ENCODE measurements around the gene OR4K5.
A peak's percentile ranks its signal among the peaks of the same experiment; 100 is the strongest.
"Not testable (repeated sequence)": the region's sequence is repeated elsewhere in the genome, so short reads cannot be mapped to it uniquely, and the experiment has no call there.

OR4K5 gene

GRCh38 chr14:19920021-19920657, at the start of gene OR4K5:
OR4K5 (plus strand) TSS chr14:19920607; CDS start chr14:19920607, 0 bp downstream.
- DNase-seq, result peak; percentile 76

- no peak for DNase-seq
These were observed 47.2 kb upstream of the OR4K5 start for GRCh38 chr14:19873178-19873577.

GRCh38 chr14:19874842-19875241, 45.6 kb upstream of the OR4K5 start, which contains the start of gene OR4K2:
OR4K2 (plus strand) TSS chr14:19875142; CDS start chr14:19876268, 1,126 bp downstream.
- no peak for DNase-seq

DNA sequence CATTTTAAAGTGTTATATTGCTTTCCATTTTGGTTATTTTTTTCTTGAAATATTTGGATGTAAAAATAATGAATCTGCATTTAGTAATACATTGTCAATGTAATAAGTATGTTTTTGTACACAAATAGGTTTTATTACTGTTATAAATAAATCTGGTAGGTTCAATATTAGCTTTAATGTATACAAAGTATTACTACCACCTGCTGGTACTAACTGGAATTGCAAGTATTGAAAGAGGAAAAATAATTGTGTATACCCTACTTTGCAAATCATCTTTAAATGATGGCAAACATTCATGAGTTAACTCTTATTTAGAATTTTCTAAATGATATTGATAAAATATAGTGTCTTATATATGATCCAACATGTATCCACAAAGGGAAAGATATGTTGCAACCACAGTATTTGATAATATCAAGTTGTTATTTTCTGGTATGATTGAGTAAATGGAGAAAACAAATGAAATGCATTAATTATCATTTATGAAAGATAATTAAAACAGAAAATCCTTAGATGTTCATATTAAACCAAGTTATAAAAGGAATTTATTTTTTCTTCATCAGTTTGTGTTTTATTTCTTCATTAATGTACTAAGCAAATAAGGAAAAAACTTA, 42.3 kb upstream of the OR4K5 start:
- peak; percentile 8 for DNase-seq

- no peak for DNase-seq
These were observed 25.1 kb upstream of the OR4K5 start for GRCh38 chr14:19895282-19895681.

DNA sequence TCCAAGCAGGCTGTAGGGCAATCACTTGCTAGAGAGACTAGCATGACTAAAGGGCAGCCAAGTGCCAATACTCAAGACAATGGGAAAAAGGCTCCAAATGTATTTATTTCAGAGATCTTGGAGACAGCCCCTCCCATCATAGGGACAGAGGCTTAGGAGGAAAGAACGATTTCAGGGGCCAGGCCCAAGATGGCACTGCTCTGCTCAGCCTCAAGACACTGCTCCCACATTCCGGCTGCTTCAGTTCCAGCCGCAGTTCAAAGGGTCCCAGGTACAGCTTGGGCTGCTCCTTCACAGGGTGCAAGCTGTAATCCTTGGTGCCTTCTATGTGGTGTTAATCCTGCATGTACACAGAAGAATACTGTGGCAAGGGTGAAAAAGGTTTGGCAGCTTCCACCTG, 19.4 kb upstream of the OR4K5 start:
- no peak for DNase-seq

DNA sequence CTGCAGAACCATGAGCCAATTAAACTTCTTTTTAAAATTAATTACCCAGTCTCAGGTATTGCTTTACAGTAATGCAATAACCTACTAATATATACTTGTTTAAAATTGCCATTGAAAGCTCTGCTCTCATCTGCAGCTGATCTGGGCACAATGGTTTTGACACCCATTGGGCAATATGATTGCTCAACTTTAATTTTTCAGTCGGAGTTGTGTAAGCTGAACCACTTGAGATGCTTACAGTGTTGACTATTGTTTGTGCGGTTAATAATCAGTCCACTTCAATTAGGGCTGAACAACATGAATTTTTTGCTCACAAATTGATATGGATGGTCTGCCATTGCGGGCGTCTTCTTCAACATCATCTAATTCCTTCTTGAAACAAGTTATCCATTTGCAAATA, 18.0 kb upstream of the OR4K5 start:
- DNase-seq, result no peak

GRCh38 chr14:19906665-19907064, 13.7 kb upstream of the OR4K5 start:
- DNase-seq, result no peak

DNA sequence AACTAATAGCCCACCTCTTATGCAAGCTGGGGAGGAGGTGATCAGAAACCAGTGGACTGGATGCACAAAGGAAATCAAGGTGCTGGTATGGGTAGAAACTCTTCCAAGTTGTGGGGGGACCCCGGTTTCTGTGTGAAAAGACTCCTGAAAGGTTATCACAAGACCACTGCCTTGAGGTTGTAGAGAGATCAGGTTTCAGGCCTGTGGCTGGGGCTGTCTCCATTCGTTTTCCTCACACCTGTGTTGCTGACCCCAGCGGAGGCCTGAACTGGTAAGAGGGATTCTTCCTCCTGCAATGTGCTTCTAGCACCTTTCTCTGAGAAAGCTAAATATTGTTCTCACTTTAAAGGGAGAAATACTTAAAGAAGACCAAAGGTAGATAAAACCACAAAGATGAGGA, 9.3 kb upstream of the OR4K5 start:
- no peak for DNase-seq

DNA sequence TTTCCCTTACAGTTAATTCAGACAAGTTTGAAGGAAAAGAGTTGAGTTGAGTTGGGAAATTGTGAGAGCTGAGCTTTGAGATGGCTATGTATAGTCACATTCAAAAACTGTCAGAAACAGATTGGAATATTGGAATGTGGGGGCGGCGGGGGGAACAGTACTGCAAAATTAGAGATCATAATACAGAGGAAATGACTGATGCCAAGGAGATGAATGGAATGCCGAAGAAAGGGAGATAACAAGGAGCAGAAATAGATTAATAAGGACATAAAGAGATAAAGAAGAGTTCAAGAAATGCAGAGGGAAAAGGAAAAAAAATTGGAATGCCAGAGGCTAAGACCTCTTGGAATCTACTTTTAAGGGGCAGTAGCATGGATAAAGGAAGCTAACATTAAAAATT, 3.2 kb upstream of the OR4K5 start:
- DNase-seq, result peak; percentile 75

DNA sequence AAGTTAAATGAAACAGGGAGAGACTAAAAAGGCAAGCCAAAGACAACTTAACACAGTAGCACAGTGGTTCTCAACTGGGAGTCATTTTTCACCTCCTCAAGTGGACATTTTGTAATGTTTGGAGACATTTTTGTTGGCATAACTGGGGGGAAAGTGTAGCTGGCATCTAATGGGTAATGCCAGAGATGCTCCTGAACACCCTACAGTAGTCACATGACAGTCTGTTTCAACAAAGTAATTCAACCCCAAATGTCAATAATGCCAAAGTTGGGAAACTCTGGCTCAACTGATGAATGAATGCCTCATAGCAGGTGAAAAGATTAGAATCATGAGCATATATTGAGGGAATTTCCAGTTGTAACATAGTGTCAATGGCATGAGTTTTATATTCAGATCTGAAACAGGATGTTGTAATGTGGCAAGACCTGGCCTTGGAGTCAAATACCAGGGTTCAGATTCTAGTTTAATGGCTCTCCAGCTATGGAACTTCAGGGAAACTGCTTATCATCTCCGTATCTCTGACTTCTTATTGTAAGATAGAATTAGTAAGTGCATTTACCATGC, 2.4 kb upstream of the OR4K5 start:
- DNase-seq, result peak; percentile 72

- DNase-seq, result no peak
These were observed 1.7 kb upstream of the OR4K5 start for GRCh38 chr14:19918553-19919264.

DNA sequence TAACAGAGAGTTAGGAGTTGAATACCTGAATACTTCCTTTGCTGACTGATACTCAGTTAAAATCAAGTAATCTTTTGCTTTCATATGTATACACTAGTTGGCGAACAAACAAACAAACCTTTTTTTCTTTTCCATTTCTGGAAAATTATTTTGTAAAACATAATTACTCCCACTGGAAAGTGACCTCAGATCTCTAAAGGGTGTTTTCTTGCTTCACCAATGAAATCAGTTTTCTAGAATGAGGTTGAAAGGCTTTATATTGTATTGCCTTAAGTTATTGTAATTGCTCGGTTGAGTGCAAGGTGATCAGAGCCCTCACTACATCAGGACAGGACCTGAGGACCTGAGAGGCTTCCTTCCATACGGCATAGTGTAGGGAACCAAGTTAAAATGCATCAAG, 10.2 kb downstream of the OR4K5 start, which contains the start of gene OR4K1:
TSS of gene OR4K1 (plus strand) at position 301 of the 400 bp plus-strand sequence. CDS start 4,750 bp downstream, outside the sequence.
- no peak for DNase-seq

GRCh38 chr14:19941668-19942067, 21.3 kb downstream of the OR4K5 start:
- no peak for DNase-seq

DNA sequence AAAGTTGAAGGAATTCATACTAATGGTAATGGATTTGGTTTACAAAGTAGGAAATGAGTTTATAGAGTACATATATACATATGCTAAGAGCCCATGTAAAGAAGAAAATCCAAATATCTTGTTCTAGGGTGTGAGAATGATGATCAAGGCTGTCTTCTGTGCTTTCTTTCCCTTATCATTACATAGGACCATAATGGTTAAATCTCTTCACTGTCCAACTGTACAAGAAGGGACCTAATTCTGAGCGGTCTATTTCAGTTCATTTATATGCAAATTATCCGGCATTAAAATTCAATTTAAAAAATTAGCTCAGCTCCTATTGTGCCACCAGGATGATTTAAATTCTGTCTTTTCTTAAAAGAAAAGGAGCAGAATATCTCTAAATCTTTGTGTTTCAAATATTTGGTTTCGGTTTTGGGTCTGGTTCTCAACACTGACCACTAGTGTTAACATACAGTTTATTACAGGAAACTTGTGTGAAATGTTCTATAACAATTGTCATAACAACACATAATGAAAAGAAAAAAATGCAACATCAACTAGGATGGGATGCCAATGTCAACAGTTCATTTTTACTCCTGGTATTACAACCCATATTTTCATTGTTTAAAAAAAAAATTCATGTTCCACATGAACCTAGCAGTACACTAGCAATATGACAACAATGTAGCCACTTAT, 27.1 kb downstream of the OR4K5 start:
- DNase-seq, result no peak

DNA sequence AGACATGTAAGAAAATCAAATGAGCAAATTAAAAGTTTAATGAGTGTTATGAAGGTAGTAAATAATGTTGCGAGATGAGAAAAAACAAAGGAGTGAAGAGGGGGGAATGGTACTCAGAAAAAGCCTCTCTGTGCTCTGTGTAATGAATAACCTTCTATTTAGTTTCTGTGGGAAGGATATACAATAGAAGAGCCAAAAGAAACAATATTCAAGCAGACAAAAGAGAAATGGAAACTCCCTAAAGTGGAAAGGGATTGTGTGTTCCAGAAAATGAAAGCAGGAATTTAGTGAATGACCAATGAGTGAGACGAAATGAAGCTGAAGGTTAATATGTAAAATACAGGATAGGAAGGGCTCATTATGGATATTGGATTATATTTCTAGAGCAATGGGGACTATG, 28.8 kb downstream of the OR4K5 start:
- DNase-seq, result no peak

DNA sequence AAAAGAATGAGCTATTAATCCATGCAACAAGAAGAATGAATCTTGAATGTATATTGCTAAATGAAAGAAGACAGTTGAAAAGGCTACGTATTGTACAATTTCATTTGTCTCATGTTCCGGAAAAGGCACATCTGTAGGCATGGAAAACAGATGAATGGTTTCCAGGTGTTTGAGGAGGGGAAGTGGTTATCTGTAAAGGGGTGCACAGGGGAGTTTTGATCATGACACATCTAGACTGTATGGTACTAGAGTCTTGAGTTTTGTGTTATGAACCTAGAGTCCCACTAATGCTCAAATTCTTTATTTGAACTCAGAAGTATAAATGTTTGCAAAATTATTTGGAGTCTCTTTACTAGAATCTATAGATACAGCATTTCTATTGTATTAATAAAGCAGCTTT, 49.3 kb downstream of the OR4K5 start:
- DNase-seq, result not testable (repeated sequence)

Measured in NCI-H226 (cell line).